ENCODE measurements around the gene SLC46A1. TPM values are rescaled to one million over a fixed set of nuclear protein-coding genes. Genes with fewer than 3 reads are reported as not detected.

The SLC46A1 gene
- total and polyA plus RNA-seq, 10 of the 15 experiments (the other 5 are each of a cell fraction or from before 2014, with no cell fraction given): 1.7 to 6.9 (median 4.0) TPM

DNA sequence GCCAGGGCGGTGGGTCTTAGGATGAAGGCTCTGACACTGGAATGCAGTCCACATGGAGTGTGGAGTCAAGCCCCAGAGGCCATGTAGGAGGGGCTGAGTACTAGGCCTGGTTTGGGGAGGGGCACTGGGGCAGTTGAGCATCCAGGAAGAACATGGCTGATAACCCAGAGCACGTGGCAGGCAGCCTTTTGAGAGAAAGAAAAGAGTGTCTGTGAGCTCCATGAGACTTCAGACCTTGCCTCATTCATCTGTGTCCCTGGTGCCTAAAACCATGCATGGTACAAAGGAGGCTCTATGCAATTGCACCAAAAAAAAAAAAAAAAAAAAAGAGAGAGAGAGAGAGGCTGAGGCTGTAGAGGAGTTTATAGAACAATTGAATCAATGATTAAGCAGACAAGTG, 14.6 kb downstream of the SLC46A1 start (continued):
- TF ChIP-seq BCL3 (IDR thresholded peaks at IDR 0.05; ENCODE audit: borderline replicate concordance, insufficient read depth, low read depth, low read length, poor library complexity, severe bottlenecking) (no peak), TARDBP (IDR thresholded peaks at IDR 0.05; ENCODE audit: borderline replicate concordance) (no peak)

DNA sequence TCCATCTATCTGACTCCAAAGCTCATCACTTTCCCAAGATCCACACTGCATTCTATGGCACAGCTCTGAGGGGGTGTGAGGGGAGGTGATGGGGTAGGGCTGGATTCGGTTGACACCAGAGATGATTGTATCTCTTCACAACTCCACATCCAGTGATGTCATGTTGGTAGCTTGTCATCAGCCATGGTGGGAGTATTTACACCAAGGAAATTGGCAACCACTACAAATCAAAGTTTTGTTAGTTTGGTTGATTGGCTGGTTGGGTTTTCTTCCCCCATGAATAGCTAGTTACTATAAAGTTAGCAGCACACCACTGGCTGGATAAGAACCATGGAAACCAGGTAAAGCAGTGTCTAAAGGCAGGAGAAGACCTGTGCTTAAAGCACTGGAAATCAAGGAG, 15.0 kb downstream of the SLC46A1 start:
- Histone ChIP-seq H3K36me3 (ENCODE audit: control insufficient read depth in 2 of 2, insufficient read depth in 2 of 2, low read length in 1 of 2) (peaks cover 0 to 15% of the 10 kb centered on the region in 2 experiments; a peak in 3 of 4 replicates), H4K20me1 (ENCODE audit: control insufficient read depth, insufficient read depth) (no peaks in the 10 kb centered on the region), H3K27ac (ENCODE audit: control insufficient read depth, insufficient read depth) (no peak overlapping the region), H3K4me2 (ENCODE audit: control insufficient read depth, insufficient read depth) (no peak overlapping the region), H3K4me1 (ENCODE audit: control insufficient read depth, insufficient read depth, low read length) (no peaks in the 10 kb centered on the region), H3K4me3 (no peak overlapping the region), H3K9me3 (replicated peaks; ENCODE audit: control insufficient read depth, insufficient read depth, low read length) (no peaks in the 10 kb centered on the region), H3K27me3 (replicated peaks in 1 of 2; ENCODE audit: control insufficient read depth in 2 of 2, insufficient read depth in 2 of 2, low read length in 1 of 2) (no peaks in the 10 kb centered on the region), H3K9ac (ENCODE audit: control insufficient read depth, insufficient read depth, low read length) (no peak overlapping the region), H2AFZ (ENCODE audit: control insufficient read depth, low read depth, low read length) (no peak overlapping the region), H3K79me2 (ENCODE audit: control insufficient read depth, insufficient read depth, low read length) (no peaks in the 10 kb centered on the region)
- DNase-seq (ENCODE audit: low read depth, low spot score) (no peak), ATAC-seq (no peak), FAIRE-seq (no peak)
- intact Hi-C loops (cut with micrococcal nuclease; ENCODE audit: unreplicated experiment): no loop called here
- in situ Hi-C loops (cut with MboI): no loop called here
- ChIA-PET RAD21 (ENCODE audit: unreplicated experiment) (interaction anchor here (0.6 kb wide), 1 partner anchor 129 kb away, joined by 4 read pairs; no protein-coding TSS in a partner anchor), POLR2A (no interaction called here), SMC1A (ENCODE audit: uncharacterized antibody, unreplicated experiment) (interaction anchor here (1.4 kb wide), 1 partner anchor 18 kb away, joined by 3 read pairs; no protein-coding TSS in a partner anchor), CTCF (interaction anchor here (1.7 kb wide), 1 partner anchor 25 kb away, joined by 5 read pairs; no protein-coding TSS in a partner anchor)
- WGBS (ENCODE audit: insufficient coverage, insufficient replicate concordance, low lambda C conversion rate, missing lambda C conversion rate): 100% methylated on average over 1 of the region's 1 CpG
- no TSS peak for BruUV-seq (replicated peaks)
- TF ChIP-seq GATAD2B (conservative IDR thresholded peaks at IDR 0.05; ENCODE audit: low read depth) (no peak), NFIC (IDR thresholded peaks at IDR 0.05; ENCODE audit: low read depth, low read length) (no peak), PML (IDR thresholded peaks at IDR 0.05; ENCODE audit: low read length) (no peak), ATF2 (IDR thresholded peaks at IDR 0.05; ENCODE audit: low read length) (no peak)
- TF ChIP-seq, protein P1, sequence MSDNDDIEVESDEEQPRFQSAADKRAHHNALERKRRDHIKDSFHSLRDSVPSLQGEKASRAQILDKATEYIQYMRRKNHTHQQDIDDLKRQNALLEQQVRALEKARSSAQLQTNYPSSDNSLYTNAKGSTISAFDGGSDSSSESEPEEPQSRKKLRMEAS (IDR thresholded peaks at IDR 0.05; ENCODE audit: low read depth, low read length): no peak
